ENCODE results near the gene TTI1.

DNA sequence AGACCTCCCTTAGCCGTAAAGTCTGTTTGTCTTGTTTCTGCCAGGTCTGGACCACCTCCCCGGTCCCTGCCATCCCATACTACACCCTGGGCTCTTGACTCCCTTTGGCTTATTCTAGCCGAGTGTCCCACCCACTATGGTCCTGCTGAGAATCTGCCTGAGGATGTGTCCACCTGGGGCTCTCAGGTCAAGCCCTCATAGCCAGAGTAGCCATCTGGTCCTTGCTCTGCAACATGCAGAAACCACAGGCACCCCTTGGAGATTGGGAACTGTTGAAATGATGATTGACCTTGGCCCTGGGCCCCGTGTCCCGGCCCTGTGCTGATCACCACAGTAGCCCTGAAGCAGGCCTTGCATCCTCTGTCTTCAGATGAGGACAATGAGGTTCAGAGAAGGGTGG lies 86.3 kb downstream of the TTI1 start:
- no peak for TF ChIP-seq CTCF (IDR thresholded peaks at IDR 0.05)
- no peak for TF ChIP-seq POLR2A (IDR thresholded peaks at IDR 0.05)

All from ovary (tissue), 3 donors.